A673 (cell line): ENCODE measurements around the gene KCNQ2. TPM values are rescaled to one million over a fixed set of nuclear protein-coding genes. Genes with fewer than 3 reads are reported as not detected.
A peak's percentile ranks its signal among the peaks of the same experiment; 100 is the strongest.

Source experiments
- BruUV-seq: library from RNA; stranded (reverse); fragments of 400-500 nt; replicated peaks from 2 replicates; lab custom pipeline; 2021; lab: Mats Ljungman, UMichigan
- CTCF ChIA-PET: fragments of 300-600 bp; sonication (Branson Sonifier 250); formaldehyde crosslinking; loops from one replicate; lab custom pipeline; 2022; ENCODE audit warnings: antibody characterized with exemption; lab: Charles Lee
- POLR2A ChIA-PET: fragments of 300-600 bp; sonication (Branson Sonifier 250); formaldehyde crosslinking; loops from one replicate; lab custom pipeline; 2022; ENCODE audit warnings: antibody characterized with exemption; ENCODE audit not compliant: low non-redundant PET; lab: Charles Lee
- DNase-seq: peaks from one replicate; pipeline ENCODE4 v3.0.0-alpha.2; 2015; ENCODE audit warnings: low spot score
- H3K27ac ChIP-seq: fragments of 200-600 bp; sonication (generic); 2 replicates; pipeline ENCODE4 v1.5.1; 2016; ENCODE audit warnings: mixed run types, low read depth, mild to moderate bottlenecking, mixed read lengths, antibody characterized with exemption, low read length; ENCODE audit not compliant: poor library complexity, severe bottlenecking
- H3K27me3 ChIP-seq: fragments of 200-600 bp; sonication (generic); replicated peaks from 2 replicates; pipeline ENCODE4 v1.6.1; 2017; ENCODE audit warnings: mixed run types, low read depth, mild to moderate bottlenecking, mixed read lengths, antibody characterized with exemption, low read length; ENCODE audit not compliant: insufficient read depth, poor library complexity
- H3K36me3 ChIP-seq: fragments of 200-600 bp; sonication (generic); 2 replicates; pipeline ENCODE4 v1.6.1; 2016; ENCODE audit warnings: mixed run types, mild to moderate bottlenecking, mixed read lengths, antibody characterized with exemption, low read length; ENCODE audit not compliant: insufficient read depth, poor library complexity, severe bottlenecking
- H3K4me1 ChIP-seq: fragments of 200-600 bp; sonication (generic); 2 replicates; pipeline ENCODE4 v1.6.1; 2017; ENCODE audit warnings: mixed run types, mild to moderate bottlenecking, mixed read lengths, antibody characterized with exemption, low read length; ENCODE audit not compliant: insufficient read depth, poor library complexity, severe bottlenecking
- H3K4me3 ChIP-seq: fragments of 200-600 bp; sonication (generic); 2 replicates; pipeline ENCODE4 v1.5.1; 2016; ENCODE audit warnings: low read depth, mixed run types, mild to moderate bottlenecking, mixed read lengths, low read length; ENCODE audit not compliant: poor library complexity, severe bottlenecking
- H3K9me3 ChIP-seq: fragments of 200-600 bp; sonication (generic); 2 replicates; pipeline ENCODE4 v1.6.1; 2016; ENCODE audit warnings: mixed run types, low read depth, mild to moderate bottlenecking, mixed read lengths, antibody characterized with exemption, low read length; ENCODE audit not compliant: poor library complexity, severe bottlenecking
- EZH2 ChIP-seq: fragments of 200-600 bp; sonication (generic); IDR thresholded peaks from 2 replicates; pipeline ENCODE4 v1.6.1; 2017; ENCODE audit warnings: borderline replicate concordance, low read depth, mild to moderate bottlenecking, mixed read lengths, antibody characterized with exemption, low read length; ENCODE audit not compliant: poor library complexity, severe bottlenecking
- intact Hi-C: fragments of 100-400 bp; cut with micrococcal nuclease; formaldehyde crosslinking; loops from one replicate; pipeline ENCODE4 v1.10.0; 2022; ENCODE audit not compliant: unreplicated experiment
- total RNA-seq: library from RNA; stranded (reverse); gene quantifications from 2 replicates; pipeline ENCODE4 v1.2.3, GENCODE V29; 2021
- TF ChIP-seq, protein P1 (sequence below): fragments of 300-800, 200-600 bp; sonication (generic); conservative IDR thresholded peaks from 2 replicates; pipeline ENCODE4 v1.5.1; 2017; ENCODE audit warnings: low read depth, mild to moderate bottlenecking, antibody characterized with exemption, low read length, moderate library complexity, mixed read lengths

KCNQ2 gene
- total RNA-seq, 1 experiment from 2014 or later, result 6.6 TPM

- ChIA-PET CTCF (no interaction called here), POLR2A (interaction anchor here (0.6 kb wide), 1 partner anchor 363 kb away, joined by 3 read pairs; the partner anchor contains the start of gene TPD52L2)
- Histone ChIP-seq H3K27ac (no peak overlapping the region), H3K4me3 (no peak overlapping the region), H3K36me3 (no peaks in the 10 kb centered on the region), H3K27me3 (peaks cover 5% of the 10 kb centered on the region), H3K4me1 (peaks cover 8% of the 10 kb centered on the region), H3K9me3 (no peaks in the 10 kb centered on the region)
- TF ChIP-seq, protein P1, sequence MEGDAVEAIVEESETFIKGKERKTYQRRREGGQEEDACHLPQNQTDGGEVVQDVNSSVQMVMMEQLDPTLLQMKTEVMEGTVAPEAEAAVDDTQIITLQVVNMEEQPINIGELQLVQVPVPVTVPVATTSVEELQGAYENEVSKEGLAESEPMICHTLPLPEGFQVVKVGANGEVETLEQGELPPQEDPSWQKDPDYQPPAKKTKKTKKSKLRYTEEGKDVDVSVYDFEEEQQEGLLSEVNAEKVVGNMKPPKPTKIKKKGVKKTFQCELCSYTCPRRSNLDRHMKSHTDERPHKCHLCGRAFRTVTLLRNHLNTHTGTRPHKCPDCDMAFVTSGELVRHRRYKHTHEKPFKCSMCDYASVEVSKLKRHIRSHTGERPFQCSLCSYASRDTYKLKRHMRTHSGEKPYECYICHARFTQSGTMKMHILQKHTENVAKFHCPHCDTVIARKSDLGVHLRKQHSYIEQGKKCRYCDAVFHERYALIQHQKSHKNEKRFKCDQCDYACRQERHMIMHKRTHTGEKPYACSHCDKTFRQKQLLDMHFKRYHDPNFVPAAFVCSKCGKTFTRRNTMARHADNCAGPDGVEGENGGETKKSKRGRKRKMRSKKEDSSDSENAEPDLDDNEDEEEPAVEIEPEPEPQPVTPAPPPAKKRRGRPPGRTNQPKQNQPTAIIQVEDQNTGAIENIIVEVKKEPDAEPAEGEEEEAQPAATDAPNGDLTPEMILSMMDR, result no peak
- no peak for TF ChIP-seq EZH2
- DNase-seq, result peak; percentile 67
- no TSS peak for BruUV-seq
- intact Hi-C loops, result no loop called here
Measured at GRCh38 chr20:63501818-63502670, 29.6 kb upstream of the KCNQ2 start.

DNA sequence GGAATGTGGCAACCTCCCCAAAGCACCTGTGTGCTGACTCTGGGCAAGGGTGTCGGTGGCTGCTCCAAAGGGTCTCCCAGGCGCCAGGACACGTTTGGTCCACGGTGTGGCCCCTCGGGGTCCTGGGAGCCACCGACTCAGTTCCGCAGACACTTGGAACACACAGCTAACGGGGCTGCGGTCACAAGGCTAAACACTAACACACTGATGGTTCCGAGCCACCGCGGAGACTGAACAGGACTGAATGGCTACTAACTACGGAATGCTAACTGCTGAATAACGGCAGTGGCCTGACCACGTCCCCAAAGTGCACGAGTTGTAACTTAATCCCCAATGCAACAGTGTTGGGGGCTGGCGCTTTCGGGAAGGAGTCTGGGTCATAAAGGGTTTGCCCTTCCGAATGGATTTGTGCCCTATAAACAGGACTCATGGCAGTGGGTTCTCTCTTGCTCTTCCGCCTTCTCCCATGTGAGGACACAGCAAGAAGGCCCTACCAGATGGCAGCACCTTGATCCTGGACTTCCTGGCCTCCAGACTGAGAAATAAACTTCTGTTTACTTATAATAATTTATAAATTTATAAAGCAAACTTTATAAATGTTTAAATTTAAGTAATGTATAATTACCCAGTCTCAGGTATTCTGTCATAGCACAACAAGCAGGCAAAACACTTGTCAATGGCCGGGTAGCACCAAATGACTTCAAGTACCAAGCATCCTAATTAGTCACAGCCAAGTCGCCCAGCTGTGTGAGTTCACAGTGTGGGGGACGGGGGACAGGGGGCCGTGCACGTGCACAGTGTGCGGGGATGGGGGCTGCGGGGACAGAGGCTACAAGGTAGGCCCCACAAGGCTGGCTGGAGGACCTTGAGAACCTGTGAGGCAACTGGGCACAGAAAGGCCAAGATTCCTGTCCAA is 28.7 kb upstream of the KCNQ2 start:
- no TSS peak for BruUV-seq
- CTCF ChIA-PET, result no interaction called here

More for the DNA sequence above, 28.7 kb upstream of the KCNQ2 start:
- no peak overlapping the region for H3K4me3 ChIP-seq
- H3K27ac ChIP-seq, result no peak overlapping the region
- peaks cover 8% of the 10 kb centered on the region for H3K4me1 ChIP-seq
- no peak for TF ChIP-seq EZH2
- TF ChIP-seq, protein P1, result no peak
- POLR2A ChIA-PET, result no interaction called here
- H3K36me3 ChIP-seq, result no peaks in the 10 kb centered on the region
- H3K9me3 ChIP-seq, result no peaks in the 10 kb centered on the region
- no peak for DNase-seq
- intact Hi-C loops, result no loop called here
- peaks cover 5% of the 10 kb centered on the region for H3K27me3 ChIP-seq
